Uterus (tissue), 4 donors: ENCODE data around the gene ANP32E. TPM values are rescaled to one million over a fixed set of nuclear protein-coding genes. Genes with fewer than 3 reads are reported as not detected.
A peak's percentile ranks its signal among the peaks of the same experiment; 100 is the strongest.
"Not testable (repeated sequence)": the region's sequence is repeated elsewhere in the genome, so short reads cannot be mapped to it uniquely, and the experiment has no call there.

Source experiments
- DNase-seq, 2 donors: peaks; one replicate each; pipeline ENCODE4 v3.0.0-alpha.2; 2019 to 2020
- H3K27ac ChIP-seq, 2 donors: fragments of 200-600 bp; sonication (generic); 1 replicate in 1 of 2; 2 replicates in 1 of 2; pipeline ENCODE4 v1.5.1; 2016 to 2018
- H3K27me3 ChIP-seq, 2 donors: fragments of 200-600 bp; sonication (generic); one replicate each; pipeline ENCODE4 v1.5.1; 2018 to 2019; ENCODE audit warnings: control low read depth in 1 of 2
- H3K36me3 ChIP-seq, 2 donors: fragments of 200-600 bp; sonication (generic); one replicate each; pipeline ENCODE4 v1.5.1; 2019; ENCODE audit warnings: control low read depth in 1 of 2
- H3K4me1 ChIP-seq, 2 donors: fragments of 200-600 bp; sonication (generic); one replicate each; pipeline ENCODE4 v1.5.1; 2018 to 2019; ENCODE audit warnings: control low read depth in 1 of 2
- H3K4me3 ChIP-seq, 2 donors: fragments of 200-600 bp; sonication (generic); 1 replicate in 1 of 2; 2 replicates in 1 of 2; pipeline ENCODE4 v1.5.1; 2018 to 2019; ENCODE audit warnings: mild to moderate bottlenecking in 1 of 2
- H3K9me3 ChIP-seq, 2 donors: fragments of 200-600 bp; sonication (generic); one replicate each; pipeline ENCODE4 v1.5.1; 2019; ENCODE audit warnings: control low read depth in 1 of 2
- POLR2A ChIP-seq, 2 donors: fragments of 450-650 bp; IDR thresholded peaks; one replicate each; pipeline ENCODE4 v1.6.1; 2016; ENCODE audit warnings: antibody characterized with exemption in 2 of 2, mild to moderate bottlenecking in 1 of 2, moderate library complexity in 1 of 2
- intact Hi-C: fragments of 100-400 bp; cut with DNase I; formaldehyde crosslinking; loops from one replicate; pipeline ENCODE4 v1.15.1; 2023; ENCODE audit warnings: low total_unique reads
- total RNA-seq, 4 donors: library from RNA; depleted of rRNA in 3 of 4; stranded (reverse); fragments of >200 nt in 3 of 4; gene quantifications; one replicate each; pipeline versions ENCODE4 v1.1.0 to v1.2.4, GENCODE V29; 2014 to 2023
- TF ChIP-seq, protein P1 (sequence below), 4 experiments: fragments of 200-600 bp in 2 of 4; fragments of 450-650 bp in 2 of 4; sonication (generic) in 2 of 4; IDR thresholded peaks; one replicate each; pipeline ENCODE4 v1.5.1; 2016 to 2019; ENCODE audit warnings: antibody characterized with exemption in 4 of 4, mild to moderate bottlenecking in 2 of 4, moderate library complexity in 1 of 4
- donor health status: DM: yes; HTN: yes; CAD: no.

The ANP32E gene
- total RNA-seq, 4 donors from 2014 or later = 1.3 to 55.1 (median 38.6) TPM

GRCh38 chr1:150224983-150225382 lies 10.9 kb downstream of the ANP32E start:
- Histone ChIP-seq H3K27me3 (no peaks in the 10 kb centered on the region), H3K27ac (no peak overlapping the region), H3K9me3 (no peaks in the 10 kb centered on the region), H3K36me3 (no peaks in the 10 kb centered on the region), H3K4me1 (no peaks in the 10 kb centered on the region), H3K4me3 (no peak overlapping the region)
- TF ChIP-seq POLR2A (IDR thresholded peaks at IDR 0.05) = no peak
- TF ChIP-seq, protein P1, sequence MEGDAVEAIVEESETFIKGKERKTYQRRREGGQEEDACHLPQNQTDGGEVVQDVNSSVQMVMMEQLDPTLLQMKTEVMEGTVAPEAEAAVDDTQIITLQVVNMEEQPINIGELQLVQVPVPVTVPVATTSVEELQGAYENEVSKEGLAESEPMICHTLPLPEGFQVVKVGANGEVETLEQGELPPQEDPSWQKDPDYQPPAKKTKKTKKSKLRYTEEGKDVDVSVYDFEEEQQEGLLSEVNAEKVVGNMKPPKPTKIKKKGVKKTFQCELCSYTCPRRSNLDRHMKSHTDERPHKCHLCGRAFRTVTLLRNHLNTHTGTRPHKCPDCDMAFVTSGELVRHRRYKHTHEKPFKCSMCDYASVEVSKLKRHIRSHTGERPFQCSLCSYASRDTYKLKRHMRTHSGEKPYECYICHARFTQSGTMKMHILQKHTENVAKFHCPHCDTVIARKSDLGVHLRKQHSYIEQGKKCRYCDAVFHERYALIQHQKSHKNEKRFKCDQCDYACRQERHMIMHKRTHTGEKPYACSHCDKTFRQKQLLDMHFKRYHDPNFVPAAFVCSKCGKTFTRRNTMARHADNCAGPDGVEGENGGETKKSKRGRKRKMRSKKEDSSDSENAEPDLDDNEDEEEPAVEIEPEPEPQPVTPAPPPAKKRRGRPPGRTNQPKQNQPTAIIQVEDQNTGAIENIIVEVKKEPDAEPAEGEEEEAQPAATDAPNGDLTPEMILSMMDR (IDR thresholded peaks at IDR 0.05) = no peak
- intact Hi-C loops = no loop called here
- no peak for DNase-seq

DNA sequence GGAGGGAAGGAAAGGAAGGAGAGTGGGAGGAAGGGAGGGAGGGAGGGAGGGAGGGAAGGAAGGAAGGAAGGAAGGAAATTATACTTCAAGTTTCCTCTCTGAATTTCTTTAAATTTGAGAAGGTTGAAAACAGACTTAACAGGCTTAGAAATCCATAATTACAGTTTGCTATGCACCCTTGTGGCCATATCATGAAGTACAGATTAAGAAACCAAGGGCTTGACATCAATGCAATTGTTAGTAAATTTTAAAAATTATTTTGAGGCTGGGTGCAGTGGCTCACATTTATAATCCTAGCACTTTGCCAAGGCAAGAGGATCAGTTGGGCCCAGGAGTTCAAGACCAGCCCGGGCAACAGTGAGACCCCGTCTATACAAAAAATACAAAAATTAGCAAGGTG lies 14.4 kb downstream of the ANP32E start:
- Histone ChIP-seq H3K4me1 (no peaks in the 10 kb centered on the region), H3K27ac (no peak overlapping the region), H3K4me3 (no peak overlapping the region), H3K36me3 (no peaks in the 10 kb centered on the region), H3K9me3 (no peaks in the 10 kb centered on the region), H3K27me3 (no peaks in the 10 kb centered on the region)
- DNase-seq = no peak
- TF ChIP-seq, protein P1 (IDR thresholded peaks at IDR 0.05) = peak in 1 of 4 experiments; percentile 22
- TF ChIP-seq POLR2A (IDR thresholded peaks at IDR 0.05) = no peak
- intact Hi-C loops = no loop called here

GRCh38 chr1:150215855-150216254 lies 20.1 kb downstream of the ANP32E start:
- H3K4me1 ChIP-seq, H3K27me3 ChIP-seq, intact Hi-C loops, DNase-seq, H3K9me3 ChIP-seq, H3K36me3 ChIP-seq, H3K27ac ChIP-seq, H3K4me3 ChIP-seq: not testable (repeated sequence)

- DNase-seq, H3K27me3 ChIP-seq, H3K4me1 ChIP-seq, intact Hi-C loops, H3K9me3 ChIP-seq, H3K36me3 ChIP-seq: not testable (repeated sequence)
- peak overlapping the region; percentile 76 to 79 for H3K27ac ChIP-seq
- H3K4me3 ChIP-seq = peak overlapping the region; percentile 36 to 37
Measured at GRCh38 chr1:150214099-150214756, 21.7 kb downstream of the ANP32E start.

DNA sequence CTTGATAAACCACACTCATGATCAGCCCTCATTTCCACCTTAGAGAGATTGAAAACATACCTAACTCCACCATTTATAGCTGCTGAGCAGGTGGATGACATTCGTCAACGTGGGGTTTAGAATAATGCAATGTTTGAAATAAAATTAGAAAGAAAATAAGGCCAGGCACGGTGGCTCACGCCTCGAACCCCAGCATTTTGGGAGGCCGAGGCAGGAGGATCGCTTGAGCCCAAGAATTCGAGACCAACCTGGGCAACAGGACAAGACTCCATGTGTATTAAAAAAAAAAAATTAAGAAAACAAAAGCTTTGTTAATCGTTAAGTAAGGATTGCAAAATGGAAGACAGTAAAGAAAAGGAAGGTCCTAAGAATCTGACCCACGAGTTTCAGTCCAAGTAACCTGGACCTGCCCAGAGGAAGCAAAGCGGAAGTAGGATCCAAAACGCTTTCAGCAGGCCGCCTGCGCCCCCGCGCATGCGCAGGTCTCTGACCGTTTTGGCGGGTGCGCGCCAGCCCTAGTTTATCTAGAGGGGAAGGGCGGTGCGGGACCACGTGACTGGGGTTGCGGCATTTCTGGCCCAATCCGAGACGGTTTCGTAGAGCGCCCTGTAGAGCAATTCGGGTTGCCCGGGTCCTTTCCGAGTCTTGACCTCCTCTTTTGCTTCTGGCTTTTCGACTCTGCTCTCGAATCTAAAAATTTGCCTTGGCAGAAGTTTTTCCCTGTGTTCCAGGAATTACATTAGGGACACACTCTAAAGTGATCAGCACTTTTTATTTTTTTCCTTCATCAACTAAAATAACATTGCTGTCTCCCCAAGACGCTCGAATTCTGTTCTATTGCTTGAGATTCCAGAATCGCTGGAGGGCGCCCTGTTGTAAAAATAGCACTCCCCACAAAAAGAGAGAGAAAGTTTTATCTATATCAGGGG lies 22.5 kb downstream of the ANP32E start:
- peak overlapping the region; percentile 76 to 79 for H3K27ac ChIP-seq

More for the DNA sequence above, 22.5 kb downstream of the ANP32E start:
- DNase-seq = peak; percentile 94 to 96
- no peaks in the 10 kb centered on the region for H3K4me1 ChIP-seq
- H3K36me3 ChIP-seq = no peaks in the 10 kb centered on the region
- H3K9me3 ChIP-seq = no peaks in the 10 kb centered on the region
- no peaks in the 10 kb centered on the region for H3K27me3 ChIP-seq
- H3K4me3 ChIP-seq = peak overlapping the region; percentile 36 to 37
- peak in 1 of 2 donors; percentile 52 for TF ChIP-seq POLR2A (IDR thresholded peaks at IDR 0.05)
- TF ChIP-seq, protein P1 (IDR thresholded peaks at IDR 0.05) = peak; percentile 2 to 49 (median 32)
- intact Hi-C loops = no loop called here
